CD14-positive monocyte (primary cell): ENCODE results near the gene ZNF143. TPM values are rescaled to one million over a fixed set of nuclear protein-coding genes. Genes with fewer than 3 reads are reported as not detected.

ENCODE experiments used
- DNase-seq, 3 donors: peaks; one replicate each; pipeline ENCODE4 v3.0.0-alpha.2; 2011 to 2022
- H2AFZ ChIP-seq: 2 replicates; pipeline ENCODE4 v1.6.0; 2012; ENCODE audit warnings: mild to moderate bottlenecking, low read depth, low read length, inconsistent platforms; ENCODE audit not compliant: insufficient read depth, poor library complexity, severe bottlenecking
- H3K27ac ChIP-seq, 2 donors: 1 replicate in 1 of 2; 2 replicates in 1 of 2; pipeline ENCODE4 v1.5.1; 2012 to 2013; ENCODE audit warnings: low read length in 2 of 2, control low read depth in 1 of 2, inconsistent platforms in 1 of 2, low read depth in 1 of 2, mild to moderate bottlenecking in 1 of 2
- H3K27me3 ChIP-seq, 2 donors: one replicate each; pipeline versions ENCODE4 v1.6.0 to v1.6.1; 2011 to 2013; ENCODE audit warnings: low read length in 2 of 2; ENCODE audit not compliant: control insufficient read depth in 2 of 2, insufficient read depth in 2 of 2
- H3K36me3 ChIP-seq, 2 donors: replicated peaks in 1 of 2; 1 replicate in 1 of 2; 2 replicates in 1 of 2; pipeline versions ENCODE4 v1.5.1 to v1.6.1; 2012 to 2013; ENCODE audit warnings: low read length in 2 of 2, control low read depth in 1 of 2, inconsistent platforms in 1 of 2, mild to moderate bottlenecking in 1 of 2; ENCODE audit not compliant: insufficient read depth in 2 of 2, control insufficient read depth in 1 of 2
- H3K4me1 ChIP-seq, 2 donors: 1 replicate in 1 of 2; 2 replicates in 1 of 2; pipeline versions ENCODE4 v1.5.1 to v1.6.1; 2012 to 2013; ENCODE audit warnings: low read length in 2 of 2, control low read depth in 1 of 2, inconsistent platforms in 1 of 2, mild to moderate bottlenecking in 1 of 2, moderate library complexity in 1 of 2; ENCODE audit not compliant: insufficient read depth in 2 of 2, control insufficient read depth in 1 of 2
- H3K4me2 ChIP-seq: replicated peaks from 2 replicates; pipeline ENCODE3; 2012; ENCODE audit warnings: low read length, moderate library complexity, mild to moderate bottlenecking; ENCODE audit not compliant: poor library complexity, severe bottlenecking; ENCODE audit errors: extremely low read depth
- H3K4me3 ChIP-seq, 3 experiments: fragments of 200-600 bp in 1 of 3; sonication (generic) in 1 of 3; replicated peaks in 1 of 3; 1 replicate in 2 of 3; 2 replicates in 1 of 3; pipeline ENCODE4 v1.5.1; 2011 to 2013; ENCODE audit warnings: low read length in 3 of 3, mild to moderate bottlenecking in 3 of 3, control low read depth in 2 of 3, low read depth in 2 of 3, inconsistent platforms in 1 of 3, moderate library complexity in 1 of 3
- H3K79me2 ChIP-seq: 2 replicates; pipeline ENCODE4 v1.6.0; 2012; ENCODE audit warnings: mild to moderate bottlenecking, control low read depth, inconsistent platforms, low read length, moderate library complexity; ENCODE audit not compliant: insufficient read depth
- H3K9ac ChIP-seq: 2 replicates; pipeline ENCODE4 v1.6.0; 2017; ENCODE audit warnings: low read length, mild to moderate bottlenecking; ENCODE audit not compliant: insufficient read depth, poor library complexity, severe bottlenecking
- H3K9me3 ChIP-seq, 2 donors: replicated peaks in 1 of 2; 1 replicate in 1 of 2; 2 replicates in 1 of 2; pipeline versions ENCODE4 v1.5.1 to v1.6.1; 2012 to 2013; ENCODE audit warnings: low read length in 2 of 2, control low read depth in 1 of 2; ENCODE audit not compliant: control insufficient read depth in 1 of 2, insufficient read depth in 1 of 2
- H4K20me1 ChIP-seq: 2 replicates; pipeline ENCODE4 v1.6.0; 2012; ENCODE audit warnings: mild to moderate bottlenecking, low read length, control low read depth, moderate library complexity; ENCODE audit not compliant: insufficient read depth
- H3K27ac Mint-ChIP-seq, 7 donors: one replicate each; pipeline ENCODE4 v1.8.0; 2020; ENCODE audit warnings: mild to moderate bottlenecking in 7 of 7, mixed read lengths in 7 of 7, moderate library complexity in 6 of 7, inconsistent platforms in 2 of 7
- H3K27me3 Mint-ChIP-seq, 3 donors: one replicate each; pipeline ENCODE4 v1.8.0; 2021 to 2022; ENCODE audit warnings: low read depth in 3 of 3, mild to moderate bottlenecking in 3 of 3, mixed read lengths in 3 of 3, moderate library complexity in 3 of 3, inconsistent platforms in 1 of 3
- H3K36me3 Mint-ChIP-seq, 2 donors: one replicate each; pipeline ENCODE4 v1.8.0; 2020; ENCODE audit warnings: mixed read lengths in 2 of 2, inconsistent platforms in 1 of 2, mild to moderate bottlenecking in 1 of 2
- H3K4me1 Mint-ChIP-seq: one replicate; pipeline ENCODE4 v1.8.0; 2020; ENCODE audit warnings: mild to moderate bottlenecking, mixed read lengths
- H3K4me3 Mint-ChIP-seq, 2 donors: one replicate each; pipeline ENCODE4 v1.8.0; 2020; ENCODE audit warnings: mild to moderate bottlenecking in 2 of 2, mixed read lengths in 2 of 2, moderate library complexity in 1 of 2
- H3K9me3 Mint-ChIP-seq, 7 donors: one replicate each; pipeline ENCODE4 v1.8.0; 2020 to 2022; ENCODE audit warnings: mixed read lengths in 7 of 7, mild to moderate bottlenecking in 6 of 7, moderate library complexity in 6 of 7, inconsistent platforms in 2 of 7
- CTCF ChIP-seq: fragments of 200-600 bp; IDR thresholded peaks from one replicate; pipeline ENCODE4 v1.8.0; 2022; ENCODE audit warnings: antibody characterized with exemption, mild to moderate bottlenecking
- WGBS: methylation state at CpG from one replicate; pipeline ENCODE4 v1.1.5; 2013; ENCODE audit warnings: missing lambda C conversion rate; ENCODE audit not compliant: insufficient coverage; 5-methylcytosine and 5-hydroxymethylcytosine counted together
- intact Hi-C, 2 donors: fragments of 100-400 bp; cut with micrococcal nuclease; formaldehyde crosslinking; loops; one replicate each; pipeline versions ENCODE4 v1.15.0 to v1.15.1; 2023
- polyA plus RNA-seq, 3 donors: library from polyadenylated mRNA; depleted of rRNA in 1 of 3; unstranded in 2 of 3; stranded (reverse) in 1 of 3; fragments of 300-500 nt in 2 of 3; fragments of >200 nt in 1 of 3; fragmentation: Illumina TruSeq in 2 of 3; gene quantifications; 1 replicate in 2 of 3; 2 replicates in 1 of 3; pipeline ENCODE4 v1.2.3, GENCODE V29; 2012 to 2021

Gene ZNF143
- polyA plus RNA-seq, 3 donors = 26.8 to 30.5 (median 30.1) TPM

GRCh38 chr11:9490376-9490775, 29.6 kb downstream of the ZNF143 start:
- peaks cover 61 to 91% of the 10 kb centered on the region in 2 donors for H3K36me3 Mint-ChIP-seq
- intact Hi-C loops = no loop called here

GRCh38 chr11:9493492-9493891, 32.7 kb downstream of the ZNF143 start:
- peaks cover 4% of the 10 kb centered on the region for H4K20me1 ChIP-seq
- H3K4me3 ChIP-seq = no peak overlapping the region
- Mint-ChIP-seq H3K27me3 (no peaks in the 10 kb centered on the region), H3K9me3 (no peaks in the 10 kb centered on the region), H3K27ac (no peak overlapping the region), H3K4me3 (no peak overlapping the region), H3K36me3 (peaks cover 70 to 94% of the 10 kb centered on the region in 2 donors), H3K4me1 (no peaks in the 10 kb centered on the region)
- no peak overlapping the region for H3K27ac ChIP-seq
- peaks cover 89 to 99% of the 10 kb centered on the region in 2 donors for H3K36me3 ChIP-seq
- H3K9ac ChIP-seq = no peak overlapping the region
- H3K4me2 ChIP-seq = no peak overlapping the region
- no peaks in the 10 kb centered on the region for H3K4me1 ChIP-seq
- TF ChIP-seq CTCF = no peak
- intact Hi-C loops = no loop called here
- no peaks in the 10 kb centered on the region for H3K79me2 ChIP-seq
- no peak for DNase-seq
- H3K27me3 ChIP-seq = no peaks in the 10 kb centered on the region
- no peak overlapping the region for H2AFZ ChIP-seq
- H3K9me3 ChIP-seq = no peaks in the 10 kb centered on the region
- WGBS = no CpG with 5 or more reads among the region's 1 CpG

More at GRCh38 chr11:9490376-9490775, 29.6 kb downstream of the ZNF143 start:
- H3K4me2 ChIP-seq = no peak overlapping the region
- no peaks in the 10 kb centered on the region for H3K79me2 ChIP-seq
- no peak overlapping the region for H3K27ac Mint-ChIP-seq
- no peak for TF ChIP-seq CTCF
- H3K9ac ChIP-seq = no peak overlapping the region
- H4K20me1 ChIP-seq = peaks cover 4% of the 10 kb centered on the region
- H3K36me3 ChIP-seq = peaks cover 78 to 97% of the 10 kb centered on the region in 2 donors
- no CpG with 5 or more reads among the region's 3 CpGs for WGBS
- no peak for DNase-seq
- no peak overlapping the region for H3K27ac ChIP-seq
- no peaks in the 10 kb centered on the region for H3K4me1 Mint-ChIP-seq
- no peak overlapping the region for H2AFZ ChIP-seq
- no peaks in the 10 kb centered on the region for H3K27me3 Mint-ChIP-seq
- H3K4me3 ChIP-seq = no peak overlapping the region
- H3K4me1 ChIP-seq = no peaks in the 10 kb centered on the region
- H3K9me3 Mint-ChIP-seq = no peaks in the 10 kb centered on the region
- no peaks in the 10 kb centered on the region for H3K9me3 ChIP-seq
- no peak overlapping the region for H3K4me3 Mint-ChIP-seq
- no peaks in the 10 kb centered on the region for H3K27me3 ChIP-seq
